ENCODE results near the gene CDK11A. TPM values are rescaled to one million over a fixed set of nuclear protein-coding genes. Genes with fewer than 3 reads are reported as not detected.
A peak's percentile ranks its signal among the peaks of the same experiment; 100 is the strongest.
"Not testable (repeated sequence)": the region's sequence is repeated elsewhere in the genome, so short reads cannot be mapped to it uniquely, and the experiment has no call there.

The CDK11A gene
- total and polyA plus RNA-seq, 2 experiments from 2014 or later = 19.5 to 30.9 TPM

- peak; percentile 94 for DNase-seq (ENCODE audit: low spot score)
- H3K27ac ChIP-seq = peak within 1 kb of the TSS; percentile 99
- TF ChIP-seq CTCF (IDR thresholded peaks at IDR 0.05; ENCODE audit: poor library complexity) = peak; percentile 29
- peaks cover 17% of the 10 kb centered on the region for H3K79me2 ChIP-seq
- H3K4me1 ChIP-seq (ENCODE audit: insufficient read depth); H3K36me3 ChIP-seq (replicated peaks; ENCODE audit: insufficient read depth, low read depth); H3K27me3 ChIP-seq; H3K9me3 ChIP-seq (ENCODE audit: low read depth); H3K9me2 ChIP-seq (replicated peaks; ENCODE audit: insufficient read depth); H4K20me1 ChIP-seq (ENCODE audit: insufficient read depth, poor library complexity, severe bottlenecking): not testable (repeated sequence)
- H3K4me3 ChIP-seq = peak within 1 kb of the TSS; percentile 58
- peak within 1 kb of the TSS; percentile 75 for H3K4me2 ChIP-seq
- H2AFZ ChIP-seq = peak within 1 kb of the TSS; percentile 50
- under 1% methylated on average over 64 of the region's 96 CpGs for WGBS (ENCODE audit: low lambda C conversion rate, missing lambda C conversion rate)
These were observed 65.3 kb downstream of the CDK11A start, which contains the start of gene CDK11B for GRCh38 chr1:1658583-1659549. CDK11B (minus strand) TSS chr1:1659004; CDS start chr1:1657485, 1,519 bp downstream.

Other genes starting within 250 kb of the CDK11A start
- 15.5 and 16.7 TPM in 2 replicates for gene ATAD3A, start 212.2 kb downstream of the CDK11A start, total RNA-seq
- gene ATAD3A, start 212.2 kb downstream of the CDK11A start, polyA plus RNA-seq = 46.7 and 49.4 TPM in 2 replicates
- 4.3 and 6.2 TPM in 2 replicates for gene TMEM240, start 183.7 kb downstream of the CDK11A start, total RNA-seq
- gene TMEM240, start 183.7 kb downstream of the CDK11A start, polyA plus RNA-seq = 2.1 and 2.6 TPM in 2 replicates
- 75.7 and 85.0 TPM in 2 replicates for gene SSU72, start 149.5 kb downstream of the CDK11A start, total RNA-seq
- gene SSU72, start 149.5 kb downstream of the CDK11A start, polyA plus RNA-seq = 192 and 203 TPM in 2 replicates
- 0.96 and 2.1 TPM in 2 replicates for gene FNDC10, start 124.2 kb downstream of the CDK11A start, total RNA-seq
- 6.0 and 8.8 TPM in 2 replicates for gene FNDC10, start 124.2 kb downstream of the CDK11A start, polyA plus RNA-seq
- gene MIB2, start 108.9 kb downstream of the CDK11A start, total RNA-seq = 34.8 and 47.5 TPM in 2 replicates
- 75.3 and 121 TPM in 2 replicates for gene MIB2, start 108.9 kb downstream of the CDK11A start, polyA plus RNA-seq
- gene MMP23B, start 92.2 kb downstream of the CDK11A start, total RNA-seq = 48.0 and 73.4 TPM in 2 replicates
- 136 and 184 TPM in 2 replicates for gene MMP23B, start 92.2 kb downstream of the CDK11A start, polyA plus RNA-seq
- 7.5 and 10.1 TPM in 2 replicates for gene CDK11B, start 65.4 kb downstream of the CDK11A start, total RNA-seq
- gene CDK11B, start 65.4 kb downstream of the CDK11A start, polyA plus RNA-seq = 15.3 and 21.3 TPM in 2 replicates
- 46.7 and 48.2 TPM in 2 replicates for gene SLC35E2B, start 31.6 kb downstream of the CDK11A start, total RNA-seq
- 27.5 and 29.2 TPM in 2 replicates for gene SLC35E2B, start 31.6 kb downstream of the CDK11A start, polyA plus RNA-seq
- gene NADK, start 54.1 kb upstream of the CDK11A start, total RNA-seq = 46.9 and 67.5 TPM in 2 replicates
- gene NADK, start 54.1 kb upstream of the CDK11A start, polyA plus RNA-seq = 57.3 and 68.2 TPM in 2 replicates
- gene GNB1, start 166.7 kb upstream of the CDK11A start, total RNA-seq = 134 and 155 TPM in 2 replicates
- gene GNB1, start 166.7 kb upstream of the CDK11A start, polyA plus RNA-seq = 154 and 175 TPM in 2 replicates
- 0.53 TPM in 1 of 2 replicates, not detected in the other for gene CALML6, start 190.9 kb upstream of the CDK11A start, total RNA-seq
- 0.33 and 1.3 TPM in 2 replicates for gene CALML6, start 190.9 kb upstream of the CDK11A start, polyA plus RNA-seq
- gene TMEM52, start 194.9 kb upstream of the CDK11A start, total RNA-seq = 3.6 and 5.8 TPM in 2 replicates
- 5.3 and 5.8 TPM in 2 replicates for gene TMEM52, start 194.9 kb upstream of the CDK11A start, polyA plus RNA-seq